CD4-positive, CD25-positive, alpha-beta regulatory T cell (primary cell): ENCODE measurements around the gene BTD. TPM values are rescaled to one million over a fixed set of nuclear protein-coding genes. Genes with fewer than 3 reads are reported as not detected.
"Not testable (repeated sequence)": the region's sequence is repeated elsewhere in the genome, so short reads cannot be mapped to it uniquely, and the experiment has no call there.

Experiments used
- ATAC-seq, 2 donors: fragments of 150-1000 bp; cut with Tn5 transposase; one replicate each; pipeline ENCODE4 v1.10.0; 2021; ENCODE audit warnings: low read depth in 2 of 2, moderate number of reproducible peaks in 2 of 2, moderate library complexity in 1 of 2
- DNase-seq, 3 donors: peaks; one replicate each; pipeline versions ENCODE4 v3.0.0 to v3.0.0-alpha.2; 2012 to 2022; ENCODE audit warnings: mixed read lengths in 1 of 3
- H3K27ac ChIP-seq: one replicate; pipeline ENCODE4 v1.7.0; 2013; ENCODE audit warnings: mild to moderate bottlenecking, low read length; ENCODE audit not compliant: insufficient read depth, poor library complexity, severe bottlenecking
- H3K27me3 ChIP-seq: one replicate; pipeline ENCODE4 v1.7.0; 2013; ENCODE audit warnings: low read length; ENCODE audit not compliant: control insufficient read depth, insufficient read depth
- H3K36me3 ChIP-seq: one replicate; pipeline ENCODE4 v1.7.0; 2013; ENCODE audit warnings: mild to moderate bottlenecking, low read length, moderate library complexity; ENCODE audit not compliant: control insufficient read depth, insufficient read depth
- H3K4me1 ChIP-seq: 2 replicates; pipeline ENCODE4 v1.7.0; 2013; ENCODE audit warnings: mild to moderate bottlenecking, low read length; ENCODE audit not compliant: insufficient read depth, control insufficient read depth, poor library complexity, severe bottlenecking
- H3K4me3 ChIP-seq: one replicate; pipeline ENCODE4 v1.7.0; 2013; ENCODE audit warnings: low read depth, mild to moderate bottlenecking, low read length, moderate library complexity
- H3K9me3 ChIP-seq, 2 experiments: 1 replicate in 1 of 2; 2 replicates in 1 of 2; pipeline ENCODE4 v1.7.0; 2013; ENCODE audit warnings: low read length in 2 of 2, mild to moderate bottlenecking in 1 of 2, moderate library complexity in 1 of 2; ENCODE audit not compliant: control insufficient read depth in 2 of 2
- H3K27ac Mint-ChIP-seq, 3 donors: one replicate each; pipeline ENCODE4 v1.8.0; 2020 to 2022; ENCODE audit warnings: mild to moderate bottlenecking in 3 of 3, mixed read lengths in 3 of 3, moderate library complexity in 2 of 3
- H3K27me3 Mint-ChIP-seq: one replicate; pipeline ENCODE4 v1.8.0; 2022; ENCODE audit warnings: mild to moderate bottlenecking, mixed read lengths
- H3K36me3 Mint-ChIP-seq: one replicate; pipeline ENCODE4 v1.8.0; 2020; ENCODE audit warnings: mixed read lengths
- H3K4me1 Mint-ChIP-seq, 4 donors: one replicate each; pipeline ENCODE4 v1.8.0; 2020 to 2022; ENCODE audit warnings: mixed read lengths in 4 of 4, mild to moderate bottlenecking in 1 of 4
- H3K4me3 Mint-ChIP-seq, 4 donors: one replicate each; pipeline ENCODE4 v1.8.0; 2020 to 2022; ENCODE audit warnings: mild to moderate bottlenecking in 4 of 4, mixed read lengths in 4 of 4, moderate library complexity in 3 of 4
- H3K9me3 Mint-ChIP-seq, 7 donors: one replicate each; pipeline ENCODE4 v1.8.0; 2020 to 2022; ENCODE audit warnings: mixed read lengths in 7 of 7, mild to moderate bottlenecking in 3 of 7, moderate library complexity in 2 of 7
- polyA plus RNA-seq, 4 donors: library from polyadenylated mRNA; unstranded; fragments of 300-500 nt; fragmentation: Illumina TruSeq; gene quantifications; one replicate each; pipeline ENCODE4 v1.2.3, GENCODE V29; 2021
- total RNA-seq: library from RNA; stranded (reverse); gene quantifications from one replicate; pipeline ENCODE4 v1.2.3, GENCODE V29; 2022

BTD gene
- total and polyA plus RNA-seq, 5 donors from 2014 or later, result 22.7 to 35.8 (median 33.4) TPM

GRCh38 chr3:15619659-15620464, 18.3 kb downstream of the BTD start:
- not testable (repeated sequence) for H3K27ac ChIP-seq, H3K27me3 ChIP-seq, ATAC-seq, H3K36me3 ChIP-seq, H3K27ac Mint-ChIP-seq, DNase-seq, H3K27me3 Mint-ChIP-seq, H3K4me3 ChIP-seq
- Mint-ChIP-seq H3K9me3 (peaks cover 7 to 41% (median 15%) of the 10 kb centered on the region in 7 donors), H3K36me3 (peaks cover 55% of the 10 kb centered on the region), H3K4me1 (peaks cover 27 to 37% (median 31%) of the 10 kb centered on the region in 4 donors), H3K4me3 (peak overlapping the region in 1 of 4 donors; percentile 39)
- Histone ChIP-seq H3K4me1 (peaks cover 13% of the 10 kb centered on the region), H3K9me3 (peaks cover 16 to 23% of the 10 kb centered on the region in 2 experiments)

- H3K27me3 Mint-ChIP-seq, result no peaks in the 10 kb centered on the region
- Histone ChIP-seq H3K27me3 (no peaks in the 10 kb centered on the region), H3K4me1 (peaks cover 18% of the 10 kb centered on the region), H3K9me3 (peaks cover 16 to 23% of the 10 kb centered on the region in 2 experiments), H3K36me3 (no peaks in the 10 kb centered on the region), H3K4me3 (peak overlapping the region; percentile 88), H3K27ac (peak overlapping the region; percentile 72)
- H3K4me1 Mint-ChIP-seq, result peaks cover 27 to 45% (median 37%) of the 10 kb centered on the region in 4 donors
- H3K4me3 Mint-ChIP-seq, result peak overlapping the region; percentile 79 to 95 (median 84)
- peaks cover 44% of the 10 kb centered on the region for H3K36me3 Mint-ChIP-seq
- peak overlapping the region; percentile 91 to 98 (median 92) for H3K27ac Mint-ChIP-seq
- peaks cover 7 to 41% (median 14%) of the 10 kb centered on the region in 7 donors for H3K9me3 Mint-ChIP-seq
- peak; percentile 71 to 79 for ATAC-seq
- DNase-seq, result peak in 2 of 3 donors; percentile 46 to 50
Observed at GRCh38 chr3:15623535-15624440, 22.2 kb downstream of the BTD start.

- Mint-ChIP-seq H3K4me3 (no peak overlapping the region), H3K27ac (no peak overlapping the region), H3K9me3 (peaks cover 0 to 3% (median 0%) of the 10 kb centered on the region in 7 donors), H3K36me3 (peaks cover 6% of the 10 kb centered on the region), H3K4me1 (peaks cover 15 to 38% (median 27%) of the 10 kb centered on the region in 4 donors), H3K27me3 (no peaks in the 10 kb centered on the region)
- Histone ChIP-seq H3K9me3 (no peaks in the 10 kb centered on the region), H3K27me3 (no peaks in the 10 kb centered on the region), H3K36me3 (no peaks in the 10 kb centered on the region), H3K4me3 (no peak overlapping the region), H3K4me1 (peaks cover 29% of the 10 kb centered on the region), H3K27ac (no peak overlapping the region)
- ATAC-seq (no peak), DNase-seq (no peak)
Observed at GRCh38 chr3:15628967-15629366, 27.4 kb downstream of the BTD start.

GRCh38 chr3:15629860-15630597, 28.5 kb downstream of the BTD start:
- H3K9me3 ChIP-seq, result no peaks in the 10 kb centered on the region
- peak; percentile 99 to 100 for ATAC-seq
- H3K9me3 Mint-ChIP-seq, result peaks cover 0 to 2% (median 0%) of the 10 kb centered on the region in 7 donors
- H3K4me1 Mint-ChIP-seq, result peaks cover 14 to 27% (median 19%) of the 10 kb centered on the region in 4 donors
- peak overlapping the region; percentile 68 for H3K4me3 ChIP-seq
- H3K27me3 Mint-ChIP-seq, result no peaks in the 10 kb centered on the region
- H3K4me3 Mint-ChIP-seq, result peak overlapping the region; percentile 2 to 59 (median 22)
- H3K27me3 ChIP-seq, result no peaks in the 10 kb centered on the region
- peaks cover 19% of the 10 kb centered on the region for H3K4me1 ChIP-seq
- peak overlapping the region; percentile 37 to 78 (median 57) for H3K27ac Mint-ChIP-seq
- H3K36me3 Mint-ChIP-seq, result peaks cover 6% of the 10 kb centered on the region
- DNase-seq, result peak; percentile 46 to 87 (median 73)
- H3K36me3 ChIP-seq, result no peaks in the 10 kb centered on the region
- no peak overlapping the region for H3K27ac ChIP-seq

- peak in 1 of 3 donors; percentile 37 for DNase-seq
- no peaks in the 10 kb centered on the region for H3K27me3 Mint-ChIP-seq
- no peak for ATAC-seq
- peaks cover 12 to 25% (median 18%) of the 10 kb centered on the region in 4 donors for H3K4me1 Mint-ChIP-seq
- peaks cover 0 to 2% (median 0%) of the 10 kb centered on the region in 7 donors for H3K9me3 Mint-ChIP-seq
- H3K36me3 Mint-ChIP-seq, result peaks cover 6% of the 10 kb centered on the region
- H3K4me3 Mint-ChIP-seq, result peak overlapping the region in 2 of 4 donors; percentile 2 to 18
- Histone ChIP-seq H3K4me1 (peaks cover 16% of the 10 kb centered on the region), H3K27ac (no peak overlapping the region), H3K27me3 (no peaks in the 10 kb centered on the region), H3K4me3 (peak overlapping the region; percentile 68), H3K36me3 (no peaks in the 10 kb centered on the region), H3K9me3 (no peaks in the 10 kb centered on the region)
- H3K27ac Mint-ChIP-seq, result peak overlapping the region in 1 of 3 donors; percentile 78
Observed at GRCh38 chr3:15630646-15631350, 29.3 kb downstream of the BTD start.

- Mint-ChIP-seq H3K27me3 (no peaks in the 10 kb centered on the region), H3K4me1 (peaks cover 16 to 30% (median 19%) of the 10 kb centered on the region in 4 donors), H3K27ac (peak overlapping the region in 1 of 3 donors; percentile 52), H3K36me3 (peaks cover 6% of the 10 kb centered on the region), H3K9me3 (no peaks in the 10 kb centered on the region), H3K4me3 (peak overlapping the region in 1 of 4 donors; percentile 49)
- no peaks in the 10 kb centered on the region for H3K36me3 ChIP-seq
- no peak overlapping the region for H3K27ac ChIP-seq
- H3K4me3 ChIP-seq, result no peak overlapping the region
- no peaks in the 10 kb centered on the region for H3K9me3 ChIP-seq
- ATAC-seq (no peak), DNase-seq (no peak)
- peaks cover 24% of the 10 kb centered on the region for H3K4me1 ChIP-seq
- H3K27me3 ChIP-seq, result no peaks in the 10 kb centered on the region
Observed at GRCh38 chr3:15631426-15632211, 30.1 kb downstream of the BTD start.
